Measurements from ENCODE around the gene UBE2D2. TPM values are rescaled to one million over a fixed set of nuclear protein-coding genes. Genes with fewer than 3 reads are reported as not detected.
A peak's percentile ranks its signal among the peaks of the same experiment; 100 is the strongest.

UBE2D2 gene
- total and polyA plus RNA-seq, 9 donors = 66.8 to 230 (median 117) TPM

DNA sequence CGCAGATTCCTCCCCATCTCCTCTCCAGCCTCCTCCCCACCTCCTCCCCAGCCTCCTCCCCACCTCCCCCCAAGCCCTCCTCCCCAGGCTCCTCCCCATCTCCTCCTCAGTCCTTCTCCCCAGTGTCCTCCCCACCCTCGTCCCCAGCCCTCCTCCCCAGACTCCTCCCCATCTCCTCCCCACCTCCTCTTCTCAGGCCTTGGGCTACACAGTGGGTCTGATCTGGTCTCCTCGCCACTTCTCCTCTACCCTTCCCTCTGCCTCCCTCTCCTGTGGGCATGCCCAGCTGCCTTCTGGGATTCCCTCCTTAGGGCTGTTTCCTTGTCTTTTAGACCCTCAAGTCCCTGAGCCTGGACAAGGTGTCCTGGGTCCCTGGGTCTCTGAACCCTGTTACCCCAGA, 115.3 kb downstream of the UBE2D2 start:
- Histone ChIP-seq H3K4me1 (ENCODE audit: insufficient read depth) (no peaks in the 10 kb centered on the region), H3K36me3 (no peaks in the 10 kb centered on the region), H3K27me3 (no peaks in the 10 kb centered on the region), H3K4me3 (no peak overlapping the region), H3K9me3 (no peaks in the 10 kb centered on the region), H3K27ac (no peak overlapping the region)
- 71 to 93% (median 88%) methylated on average over 1 to 3 of the region's 3 CpGs for WGBS, 3 donors
- DNase-seq = no peak
- no peak for TF ChIP-seq EP300 (IDR thresholded peaks at IDR 0.05)
- TF ChIP-seq POLR2A (IDR thresholded peaks at IDR 0.05) = no peak
- TF ChIP-seq, protein P1, sequence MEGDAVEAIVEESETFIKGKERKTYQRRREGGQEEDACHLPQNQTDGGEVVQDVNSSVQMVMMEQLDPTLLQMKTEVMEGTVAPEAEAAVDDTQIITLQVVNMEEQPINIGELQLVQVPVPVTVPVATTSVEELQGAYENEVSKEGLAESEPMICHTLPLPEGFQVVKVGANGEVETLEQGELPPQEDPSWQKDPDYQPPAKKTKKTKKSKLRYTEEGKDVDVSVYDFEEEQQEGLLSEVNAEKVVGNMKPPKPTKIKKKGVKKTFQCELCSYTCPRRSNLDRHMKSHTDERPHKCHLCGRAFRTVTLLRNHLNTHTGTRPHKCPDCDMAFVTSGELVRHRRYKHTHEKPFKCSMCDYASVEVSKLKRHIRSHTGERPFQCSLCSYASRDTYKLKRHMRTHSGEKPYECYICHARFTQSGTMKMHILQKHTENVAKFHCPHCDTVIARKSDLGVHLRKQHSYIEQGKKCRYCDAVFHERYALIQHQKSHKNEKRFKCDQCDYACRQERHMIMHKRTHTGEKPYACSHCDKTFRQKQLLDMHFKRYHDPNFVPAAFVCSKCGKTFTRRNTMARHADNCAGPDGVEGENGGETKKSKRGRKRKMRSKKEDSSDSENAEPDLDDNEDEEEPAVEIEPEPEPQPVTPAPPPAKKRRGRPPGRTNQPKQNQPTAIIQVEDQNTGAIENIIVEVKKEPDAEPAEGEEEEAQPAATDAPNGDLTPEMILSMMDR (IDR thresholded peaks at IDR 0.05) = no peak
- intact Hi-C loops (cut with DNase I) = no loop called here

DNA sequence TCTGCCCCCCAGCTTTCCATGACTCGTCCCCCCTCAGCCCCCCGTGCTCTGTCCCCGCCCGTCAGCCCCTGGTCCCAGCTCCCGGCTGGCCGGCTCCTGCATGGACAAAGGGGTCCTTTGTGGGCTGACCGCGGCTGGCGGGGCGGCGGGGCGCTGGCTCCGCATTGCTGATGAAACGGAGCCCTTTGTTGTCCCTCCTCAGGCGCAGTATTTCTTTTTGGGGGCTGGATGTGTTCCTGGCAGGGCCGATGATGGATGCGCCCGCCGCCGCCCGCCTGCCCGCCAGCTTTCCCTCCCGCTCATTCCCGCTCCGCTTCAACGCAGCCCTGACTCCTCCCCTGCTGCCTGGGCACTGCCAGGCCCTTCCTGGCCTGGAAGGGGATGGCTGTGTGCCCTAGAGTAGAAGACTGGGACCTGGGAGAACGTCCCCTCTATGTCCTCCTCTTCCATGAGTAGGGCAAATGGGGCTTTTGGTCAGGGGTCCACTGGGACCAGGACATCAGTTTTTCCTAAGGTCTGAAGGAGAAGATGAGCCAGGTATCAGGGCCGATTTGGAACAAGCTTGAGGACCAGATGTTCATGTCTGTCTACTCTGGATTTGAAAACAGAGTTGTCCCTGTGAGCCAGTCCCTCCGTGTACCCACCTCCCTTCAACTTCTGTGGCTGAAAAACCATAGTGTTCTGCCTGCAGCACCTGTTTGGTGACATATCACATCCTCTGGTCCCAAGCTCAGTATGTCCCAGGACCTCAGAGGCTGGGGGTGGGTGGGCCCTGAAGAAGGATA, 116.0 kb downstream of the UBE2D2 start:
- H3K27me3 ChIP-seq = no peaks in the 10 kb centered on the region
- H3K36me3 ChIP-seq = no peaks in the 10 kb centered on the region
- intact Hi-C loops (cut with DNase I) = no loop called here
- H3K4me3 ChIP-seq = peak overlapping the region; percentile 16
- no peaks in the 10 kb centered on the region for H3K9me3 ChIP-seq
- 61 to 74% (median 68%) methylated on average over 29 of the region's 29 CpGs for WGBS, 3 donors
- TF ChIP-seq POLR2A (IDR thresholded peaks at IDR 0.05) (no peak), EP300 (IDR thresholded peaks at IDR 0.05) (no peak)
- TF ChIP-seq, protein P1 (IDR thresholded peaks at IDR 0.05) = no peak
- no peaks in the 10 kb centered on the region for H3K4me1 ChIP-seq (ENCODE audit: insufficient read depth)
- no peak overlapping the region for H3K27ac ChIP-seq
- DNase-seq = no peak

Small RNA genes within 50 kb of the gene (small RNA-seq; reads per million reads assigned to genes)
- not detected for gene RF00019

Other genes with a start within 250 kb of the UBE2D2 start
- gene PAIP2, start 219.5 kb upstream of the UBE2D2 start, total RNA-seq = 100 to 1,000 TPM in 4 of 7 donors, 10 to 100 TPM in 3; 68.4 to 113 (median 100) TPM
- gene PAIP2, start 219.5 kb upstream of the UBE2D2 start, polyA plus RNA-seq = 100 to 1,000 TPM; 111 to 142 TPM
- 10 to 100 TPM in 1 of 7 donors, 1 to 10 TPM in 3, under 1 TPM in 1, not detected in 2; 0.10 to 14.5 (median 1.2) TPM for gene SLC23A1, start 178.0 kb upstream of the UBE2D2 start, total RNA-seq
- gene SLC23A1, start 178.0 kb upstream of the UBE2D2 start, polyA plus RNA-seq = under 1 TPM in 1 of 2 donors, not detected in 1; 0.05 TPM
- 1 to 10 TPM in 3 of 7 donors, under 1 TPM in 3, not detected in 1; 0.50 to 1.8 (median 1.2) TPM for gene MZB1, start 171.4 kb upstream of the UBE2D2 start, total RNA-seq
- 1 to 10 TPM in 1 of 2 donors, under 1 TPM in 1; 0.91 to 1.7 TPM for gene MZB1, start 171.4 kb upstream of the UBE2D2 start, polyA plus RNA-seq
- gene PROB1, start 166.2 kb upstream of the UBE2D2 start, total RNA-seq = 1 to 10 TPM in 4 of 7 donors, under 1 TPM in 3; 0.60 to 2.0 (median 1.0) TPM
- 1 to 10 TPM in 1 of 2 donors, under 1 TPM in 1; 0.65 to 1.0 TPM for gene PROB1, start 166.2 kb upstream of the UBE2D2 start, polyA plus RNA-seq
- gene SPATA24, start 157.2 kb upstream of the UBE2D2 start, total RNA-seq = 1 to 10 TPM; 2.1 to 4.7 (median 3.3) TPM
- gene SPATA24, start 157.2 kb upstream of the UBE2D2 start, polyA plus RNA-seq = 1 to 10 TPM; 6.5 to 6.7 TPM
- 10 to 100 TPM in 6 of 7 donors, 1 to 10 TPM in 1; 5.2 to 31.0 (median 22.4) TPM for gene DNAJC18, start 121.8 kb upstream of the UBE2D2 start, total RNA-seq
- gene DNAJC18, start 121.8 kb upstream of the UBE2D2 start, polyA plus RNA-seq = 10 to 100 TPM; 11.1 to 35.6 TPM
- 10 to 100 TPM in 3 of 7 donors, 1 to 10 TPM in 4; 4.4 to 17.5 (median 7.2) TPM for gene ECSCR, start 98.6 kb upstream of the UBE2D2 start, total RNA-seq
- 10 to 100 TPM; 32.8 to 43.5 TPM for gene ECSCR, start 98.6 kb upstream of the UBE2D2 start, polyA plus RNA-seq
- gene SMIM33, start 90.3 kb upstream of the UBE2D2 start, total RNA-seq = not detected
- gene SMIM33, start 90.3 kb upstream of the UBE2D2 start, polyA plus RNA-seq = not detected
- gene STING1, start 78.6 kb upstream of the UBE2D2 start, total RNA-seq = 10 to 100 TPM; 36.8 to 74.6 (median 53.8) TPM
- 10 to 100 TPM; 47.6 to 49.9 TPM for gene STING1, start 78.6 kb upstream of the UBE2D2 start, polyA plus RNA-seq
- 10 to 100 TPM in 2 of 7 donors, 1 to 10 TPM in 5; 4.4 to 35.7 (median 8.7) TPM for gene CXXC5, start 87.0 kb downstream of the UBE2D2 start, total RNA-seq
- gene CXXC5, start 87.0 kb downstream of the UBE2D2 start, polyA plus RNA-seq = 10 to 100 TPM in 1 of 2 donors, 1 to 10 TPM in 1; 7.0 to 28.2 TPM
- gene PSD2, start 234.5 kb downstream of the UBE2D2 start, total RNA-seq = under 1 TPM in 5 of 7 donors, not detected in 2; 0.05 to 0.37 (median 0.13) TPM
- gene PSD2, start 234.5 kb downstream of the UBE2D2 start, polyA plus RNA-seq = under 1 TPM; 0.10 to 0.12 TPM

Data from ovary (tissue), 9 donors.